Amniotic epithelial cell (primary cell): ENCODE measurements around the gene B4GALT3.

Source experiments
- DNase-seq: peaks from one replicate; pipeline ENCODE4 v3.0.0-alpha.2; 2010; ENCODE audit warnings: low read depth

Gene B4GALT3

GRCh38 chr1:161188381-161188780 lies 11.1 kb upstream of the B4GALT3 start:
- no peak for DNase-seq

GRCh38 chr1:161187311-161187710 lies 10.0 kb upstream of the B4GALT3 start:
- peak; percentile 88 for DNase-seq

GRCh38 chr1:161185732-161186311 lies 8.5 kb upstream of the B4GALT3 start:
- no peak for DNase-seq

- DNase-seq, result peak; percentile 31
Observed at GRCh38 chr1:161185282-161185682, 8.0 kb upstream of the B4GALT3 start.

- peak; percentile 47 for DNase-seq
Observed at GRCh38 chr1:161182214-161182613, 4.9 kb upstream of the B4GALT3 start.

- no peak for DNase-seq
Observed at GRCh38 chr1:161180639-161181038, 3.3 kb upstream of the B4GALT3 start.

- no peak for DNase-seq
Observed at GRCh38 chr1:161179698-161180097, 2.4 kb upstream of the B4GALT3 start.

GRCh38 chr1:161177936-161178244 lies 583 bp upstream of the B4GALT3 start:
- no peak for DNase-seq

GRCh38 chr1:161176468-161177111 lies 717 bp downstream of the B4GALT3 start:
- DNase-seq, result no peak

GRCh38 chr1:161175771-161176453 lies 1.4 kb downstream of the B4GALT3 start:
- no peak for DNase-seq

GRCh38 chr1:161174911-161175310 lies 2.4 kb downstream of the B4GALT3 start:
- DNase-seq, result no peak

- DNase-seq, result no peak
Observed at GRCh38 chr1:161173711-161174110, 3.6 kb downstream of the B4GALT3 start.

- DNase-seq, result peak; percentile 89
Observed at GRCh38 chr1:161172776-161173376, 4.4 kb downstream of the B4GALT3 start.

- no peak for DNase-seq
Observed at GRCh38 chr1:161172349-161172748, 5.0 kb downstream of the B4GALT3 start.

GRCh38 chr1:161171696-161172095 lies 5.6 kb downstream of the B4GALT3 start:
- no peak for DNase-seq

- no peak for DNase-seq
Observed at GRCh38 chr1:161171191-161171590, 6.1 kb downstream of the B4GALT3 start.

GRCh38 chr1:161168906-161169305 lies 8.4 kb downstream of the B4GALT3 start:
- no peak for DNase-seq

- DNase-seq, result no peak
Observed at GRCh38 chr1:161166669-161167548, 10.4 kb downstream of the B4GALT3 start.

- DNase-seq, result peak; percentile 98
Observed at GRCh38 chr1:161165742-161166668, 11.3 kb downstream of the B4GALT3 start, which contains the start of gene PPOX. Gene PPOX, plus strand, starts transcription at chr1:161166426. Its CDS starts 422 bp downstream, at chr1:161166848.

- no peak for DNase-seq
Observed at GRCh38 chr1:161164901-161165610, 12.3 kb downstream of the B4GALT3 start.
